Neural cell (in vitro differentiated cells): Measurements from ENCODE around the gene FGA. TPM values are rescaled to one million over a fixed set of nuclear protein-coding genes. Genes with fewer than 3 reads are reported as not detected.

Experiments used
- H2AFZ ChIP-seq: fragments of 200-600, 300-800 bp; sonication (generic), shearing (Covaris generic); 2 replicates; pipeline ENCODE4 v1.6.0; 2014; ENCODE audit warnings: low read depth, mild to moderate bottlenecking, antibody characterized with exemption, low read length, moderate library complexity
- H3F3A ChIP-seq: fragments of 200-600 bp; shearing (Covaris generic); 2 replicates; pipeline ENCODE4 v1.6.1; 2016; ENCODE audit warnings: mild to moderate bottlenecking, moderate library complexity, mixed read lengths, antibody characterized with exemption, low read length; ENCODE audit not compliant: insufficient read depth, poor library complexity, severe bottlenecking
- H3K27ac ChIP-seq: fragments of 200-600, 300-800 bp; sonication (generic), shearing (Covaris generic); 2 replicates; pipeline ENCODE4 v1.5.1; 2014; ENCODE audit warnings: mild to moderate bottlenecking, low read length, moderate library complexity
- H3K27me3 ChIP-seq: fragments of 300-800, 200-600 bp; sonication (generic), shearing (Covaris generic); 2 replicates; pipeline ENCODE4 v1.6.0; 2014; ENCODE audit warnings: mild to moderate bottlenecking, low read depth, low read length, moderate library complexity; ENCODE audit not compliant: insufficient read depth
- H3K36me3 ChIP-seq: fragments of 300-800, 200-600 bp; sonication (generic), shearing (Covaris generic); 2 replicates; pipeline ENCODE4 v1.5.1; 2014; ENCODE audit warnings: mild to moderate bottlenecking, antibody characterized with exemption, low read length, moderate library complexity; ENCODE audit not compliant: insufficient read depth
- H3K4me2 ChIP-seq: fragments of 300-800, 200-600 bp; sonication (generic), shearing (Covaris generic); 2 replicates; pipeline ENCODE4 v1.6.0; 2014; ENCODE audit warnings: mild to moderate bottlenecking, low read length
- H3K4me3 ChIP-seq: fragments of 300-800, 200-600 bp; sonication (generic), shearing (Covaris generic); 2 replicates; pipeline ENCODE4 v1.5.1; 2014; ENCODE audit warnings: mild to moderate bottlenecking, low read length, moderate library complexity
- H3K79me2 ChIP-seq: fragments of 200-600 bp; shearing (Covaris generic); replicated peaks from 2 replicates; pipeline ENCODE4 v1.6.0; 2014; ENCODE audit warnings: mild to moderate bottlenecking, low read length, moderate library complexity; ENCODE audit not compliant: insufficient read depth
- H3K9ac ChIP-seq: fragments of 300-800, 200-600 bp; sonication (generic), shearing (Covaris generic); 2 replicates; pipeline ENCODE4 v1.6.1; 2016; ENCODE audit warnings: mild to moderate bottlenecking, low read length, mixed read lengths
- H3K9me2 ChIP-seq: fragments of 200-600 bp; shearing (Covaris generic); 2 replicates; pipeline ENCODE4 v1.6.1; 2016; ENCODE audit warnings: mild to moderate bottlenecking, low read length, mixed read lengths; ENCODE audit not compliant: insufficient read depth
- H3K9me3 ChIP-seq: fragments of 200-600, 300-800 bp; sonication (generic), shearing (Covaris generic); 2 replicates; pipeline ENCODE4 v1.6.1; 2016; ENCODE audit warnings: mild to moderate bottlenecking, mixed run types, low read length, moderate library complexity, mixed read lengths
- H4K20me1 ChIP-seq: fragments of 200-600 bp; shearing (Covaris generic); 2 replicates; pipeline ENCODE4 v1.6.1; 2016; ENCODE audit warnings: mild to moderate bottlenecking, mixed run types; ENCODE audit not compliant: insufficient read depth
- CTCF ChIP-seq: fragments of 450-650 bp; IDR thresholded peaks from 2 replicates; pipeline ENCODE4 v1.5.1; 2014; ENCODE audit warnings: antibody characterized with exemption, mild to moderate bottlenecking, moderate library complexity; ENCODE audit not compliant: poor library complexity, severe bottlenecking
- EP300 ChIP-seq: fragments of 450-650 bp; conservative IDR thresholded peaks from 2 replicates; pipeline ENCODE4 v1.6.1; 2014; ENCODE audit warnings: antibody characterized with exemption, mild to moderate bottlenecking, moderate library complexity; ENCODE audit not compliant: poor library complexity, severe bottlenecking
- EZH2 ChIP-seq: fragments of 200-600, 300-800 bp; shearing (Covaris generic), sonication (generic); IDR thresholded peaks from 2 replicates; pipeline ENCODE4 v1.6.1; 2014; ENCODE audit warnings: antibody characterized with exemption, low read length, borderline replicate concordance, mild to moderate bottlenecking; ENCODE audit not compliant: insufficient read depth, poor library complexity, severe bottlenecking
- MXI1 ChIP-seq: fragments of 450-650 bp; conservative IDR thresholded peaks from 2 replicates; pipeline ENCODE4 v1.6.1; 2014; ENCODE audit warnings: antibody characterized with exemption, mild to moderate bottlenecking; ENCODE audit not compliant: poor library complexity, severe bottlenecking
- POLR2AphosphoS5 ChIP-seq: IDR thresholded peaks from 2 replicates; pipeline ENCODE4 v1.6.1; 2012
- RAD21 ChIP-seq: fragments of 450-650 bp; conservative IDR thresholded peaks from 2 replicates; pipeline ENCODE4 v1.6.1; 2014; ENCODE audit warnings: antibody characterized with exemption, mild to moderate bottlenecking, moderate library complexity
- REST ChIP-seq: IDR thresholded peaks from 2 replicates; pipeline ENCODE4 v1.6.1; 2012; ENCODE audit warnings: borderline replicate concordance
- SMC3 ChIP-seq: fragments of 450-650 bp; conservative IDR thresholded peaks from 2 replicates; pipeline ENCODE4 v1.6.1; 2014; ENCODE audit warnings: antibody characterized with exemption, mild to moderate bottlenecking, moderate library complexity; ENCODE audit not compliant: poor library complexity
- TAF1 ChIP-seq: IDR thresholded peaks from 2 replicates; pipeline ENCODE4 v1.6.1; 2012; ENCODE audit warnings: low read depth
- polyA plus RNA-seq: library from polyadenylated mRNA; depleted of rRNA; stranded (reverse); fragments of >200 nt; gene quantifications from 2 replicates; pipeline ENCODE4 v1.2.3, GENCODE V29; 2014

FGA gene
- polyA plus RNA-seq, 1 donor from 2014 or later: not detected

GRCh38 chr4:154620111-154620510 is 29.6 kb upstream of the FGA start:
- Histone ChIP-seq H3K9ac (no peak overlapping the region), H3K4me3 (no peak overlapping the region), H3K27me3 (no peaks in the 10 kb centered on the region), H3F3A (no peaks in the 10 kb centered on the region), H4K20me1 (no peaks in the 10 kb centered on the region), H2AFZ (no peak overlapping the region), H3K9me3 (no peaks in the 10 kb centered on the region), H3K4me2 (no peak overlapping the region), H3K36me3 (no peaks in the 10 kb centered on the region), H3K79me2 (no peaks in the 10 kb centered on the region), H3K9me2 (no peaks in the 10 kb centered on the region), H3K27ac (no peak overlapping the region)
- TF ChIP-seq EP300 (no peak), SMC3 (no peak), TAF1 (no peak), EZH2 (no peak), CTCF (no peak), POLR2AphosphoS5 (no peak), RAD21 (no peak), MXI1 (no peak), REST (no peak)

- H3F3A ChIP-seq: no peaks in the 10 kb centered on the region
- no peaks in the 10 kb centered on the region for H3K9me3 ChIP-seq
- H4K20me1 ChIP-seq: no peaks in the 10 kb centered on the region
- no peak overlapping the region for H3K4me3 ChIP-seq
- no peaks in the 10 kb centered on the region for H3K9me2 ChIP-seq
- no peak overlapping the region for H3K9ac ChIP-seq
- H3K27ac ChIP-seq: no peak overlapping the region
- H3K27me3 ChIP-seq: no peaks in the 10 kb centered on the region
- no peak overlapping the region for H2AFZ ChIP-seq
- no peaks in the 10 kb centered on the region for H3K36me3 ChIP-seq
- TF ChIP-seq CTCF (peak; percentile 88), REST (no peak), EZH2 (no peak), RAD21 (peak; percentile 80), SMC3 (peak; percentile 85), EP300 (no peak), TAF1 (no peak), MXI1 (no peak), POLR2AphosphoS5 (no peak)
- H3K79me2 ChIP-seq: no peaks in the 10 kb centered on the region
- no peak overlapping the region for H3K4me2 ChIP-seq
These were observed 28.3 kb upstream of the FGA start for GRCh38 chr4:154618708-154619315.
